HG02970 (cell line): ENCODE data around the gene GOT1.
A peak's percentile ranks its signal among the peaks of the same experiment; 100 is the strongest.

Experiments
- ATAC-seq: cut with Tn5 transposase; IDR thresholded peaks from one replicate; pipeline ENCODE4 v1.9.1; 2021; ENCODE audit warnings: mild to moderate bottlenecking, moderate library complexity, moderate number of reproducible peaks; ENCODE audit not compliant: unreplicated experiment, low FRiP score

Gene GOT1

GRCh38 chr10:99430451-99431189 lies at the start of gene GOT1:
Gene GOT1, minus strand, starts transcription at chr10:99430624. Its CDS starts 59 bp downstream, at chr10:99430565.
- peak; percentile 97 for ATAC-seq

DNA sequence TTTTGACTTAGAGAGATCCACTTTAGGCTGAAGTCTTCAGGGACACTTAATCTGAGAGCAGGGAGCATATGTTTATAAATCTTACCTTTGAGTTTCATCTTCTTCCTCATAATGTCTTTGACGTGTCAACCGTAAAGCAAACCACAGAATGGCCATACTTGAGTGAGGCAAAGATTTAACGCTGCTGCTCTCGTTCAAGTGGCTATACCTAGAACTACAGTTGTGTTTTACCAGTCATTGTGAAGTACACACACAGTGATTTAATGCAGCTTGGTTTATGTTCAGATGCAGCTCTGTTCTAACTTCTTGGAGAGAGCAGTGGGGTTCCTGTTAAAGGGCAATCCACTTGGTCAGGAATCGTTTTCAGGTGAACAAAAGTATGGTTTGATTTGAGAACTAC lies 39.9 kb upstream of the GOT1 start:
- no peak for ATAC-seq

DNA sequence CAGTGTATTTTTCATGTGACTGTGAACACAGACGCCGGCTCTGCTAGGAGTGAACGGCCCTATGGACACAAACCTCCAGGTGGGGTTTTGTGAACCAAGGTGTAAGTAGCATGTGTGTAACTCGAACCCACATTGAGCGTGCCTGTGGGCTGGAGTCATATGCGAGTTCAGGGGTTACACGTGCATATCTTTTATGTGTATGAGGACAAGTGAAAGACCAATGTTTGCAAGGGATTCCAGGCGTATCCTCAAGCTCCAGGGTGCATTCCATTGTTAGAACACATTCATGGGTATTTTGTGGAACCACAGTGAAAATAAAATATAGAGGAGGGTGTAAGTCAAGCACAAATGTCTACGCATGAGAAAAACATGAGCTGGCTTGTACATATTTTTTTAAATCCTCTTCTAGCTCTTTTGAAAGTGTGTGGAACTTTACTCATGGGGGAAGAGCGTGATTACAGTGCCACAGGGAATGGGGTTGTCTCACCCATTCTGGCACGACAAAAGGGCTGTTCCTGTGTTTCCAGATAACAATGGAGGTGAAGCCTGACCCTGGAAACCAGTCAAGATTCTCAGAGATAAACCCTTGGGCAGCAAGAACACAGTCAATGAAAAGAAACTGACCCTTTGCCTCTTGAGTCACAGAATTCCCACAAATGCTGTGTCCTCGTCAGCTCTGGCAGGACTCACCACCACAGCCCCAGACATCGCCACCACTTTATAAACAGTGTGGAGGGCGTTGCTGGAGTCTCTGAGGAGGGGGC lies 37.0 kb upstream of the GOT1 start:
- no peak for ATAC-seq

- no peak for ATAC-seq
Observed at GRCh38 chr10:99466632-99467223, 36.3 kb upstream of the GOT1 start.

DNA sequence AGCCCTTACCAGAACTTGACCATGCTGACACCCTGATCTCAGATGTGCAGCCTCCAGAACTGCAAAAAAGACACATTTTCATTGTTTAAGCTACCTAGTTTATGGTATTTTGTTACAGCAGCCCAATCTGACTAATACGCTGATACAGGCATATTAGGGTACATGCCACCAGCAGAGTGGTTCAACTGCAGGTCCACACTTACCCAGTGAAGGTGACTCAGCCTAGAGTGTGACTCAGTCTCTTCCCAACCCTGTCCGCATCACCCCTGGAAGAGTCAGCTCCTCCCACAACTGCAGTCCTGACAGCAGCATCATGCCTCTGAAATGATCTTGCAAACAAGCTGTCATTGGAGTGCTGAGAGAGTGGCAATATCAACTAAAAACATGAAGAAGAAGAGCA lies 30.8 kb upstream of the GOT1 start:
- no peak for ATAC-seq

DNA sequence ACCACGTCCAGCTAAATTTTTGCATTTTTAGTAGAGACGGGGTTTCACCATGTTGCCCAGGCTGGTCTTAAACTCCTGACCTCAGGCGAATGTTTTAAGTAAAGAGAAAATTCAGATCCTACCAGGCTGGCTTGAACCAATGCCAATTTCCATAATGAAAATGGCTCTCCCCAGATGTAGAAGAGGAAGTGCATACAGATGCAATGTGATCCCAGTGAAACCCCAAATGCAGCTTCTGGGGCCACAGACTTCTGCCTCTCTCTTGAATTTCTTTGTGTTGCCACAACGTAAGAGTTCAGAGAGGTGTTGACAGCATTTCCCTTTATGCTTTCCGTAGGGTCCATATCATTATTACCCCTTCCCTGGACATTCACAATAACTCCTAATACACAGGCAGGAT lies 29.6 kb upstream of the GOT1 start:
- no peak for ATAC-seq

- no peak for ATAC-seq
Observed at GRCh38 chr10:99459217-99459616, 28.8 kb upstream of the GOT1 start.

- no peak for ATAC-seq
Observed at GRCh38 chr10:99457813-99458212, 27.4 kb upstream of the GOT1 start.

GRCh38 chr10:99456931-99457288 lies 26.5 kb upstream of the GOT1 start:
- ATAC-seq = no peak

- ATAC-seq = no peak
Observed at GRCh38 chr10:99456207-99456930, 25.9 kb upstream of the GOT1 start.

DNA sequence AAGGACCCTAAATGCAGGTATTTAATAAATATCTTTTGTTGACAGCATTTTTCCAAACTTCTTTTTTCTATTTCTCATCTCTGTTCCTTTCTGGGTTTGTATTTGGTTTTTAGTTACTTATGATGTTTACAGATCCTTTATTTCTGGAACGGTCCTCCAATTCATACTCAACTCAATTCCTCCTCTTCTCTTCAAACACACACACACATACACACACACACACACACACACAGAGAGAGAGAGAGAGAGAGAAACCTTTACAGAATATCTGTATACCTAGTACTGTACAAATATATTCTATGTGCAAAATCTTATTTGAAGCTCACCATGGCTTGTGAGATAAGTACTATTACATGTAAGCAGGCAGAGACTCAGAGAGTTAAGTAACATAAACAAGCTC lies 21.6 kb upstream of the GOT1 start:
- no peak for ATAC-seq

DNA sequence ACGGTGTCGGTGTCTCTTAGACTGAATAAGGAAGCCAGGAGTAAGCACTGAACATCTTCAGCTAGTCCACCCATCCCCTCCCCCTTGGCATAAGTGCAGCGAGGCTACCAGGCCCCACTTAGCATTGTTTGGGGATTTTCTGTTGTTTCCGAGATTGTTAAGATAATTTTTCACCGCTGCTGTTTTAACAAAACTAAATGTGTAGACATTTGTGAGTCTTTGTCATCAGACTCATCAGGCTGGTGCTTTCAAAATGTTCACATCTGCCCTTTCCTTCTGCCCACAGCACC lies 21.0 kb upstream of the GOT1 start:
- ATAC-seq = no peak

DNA sequence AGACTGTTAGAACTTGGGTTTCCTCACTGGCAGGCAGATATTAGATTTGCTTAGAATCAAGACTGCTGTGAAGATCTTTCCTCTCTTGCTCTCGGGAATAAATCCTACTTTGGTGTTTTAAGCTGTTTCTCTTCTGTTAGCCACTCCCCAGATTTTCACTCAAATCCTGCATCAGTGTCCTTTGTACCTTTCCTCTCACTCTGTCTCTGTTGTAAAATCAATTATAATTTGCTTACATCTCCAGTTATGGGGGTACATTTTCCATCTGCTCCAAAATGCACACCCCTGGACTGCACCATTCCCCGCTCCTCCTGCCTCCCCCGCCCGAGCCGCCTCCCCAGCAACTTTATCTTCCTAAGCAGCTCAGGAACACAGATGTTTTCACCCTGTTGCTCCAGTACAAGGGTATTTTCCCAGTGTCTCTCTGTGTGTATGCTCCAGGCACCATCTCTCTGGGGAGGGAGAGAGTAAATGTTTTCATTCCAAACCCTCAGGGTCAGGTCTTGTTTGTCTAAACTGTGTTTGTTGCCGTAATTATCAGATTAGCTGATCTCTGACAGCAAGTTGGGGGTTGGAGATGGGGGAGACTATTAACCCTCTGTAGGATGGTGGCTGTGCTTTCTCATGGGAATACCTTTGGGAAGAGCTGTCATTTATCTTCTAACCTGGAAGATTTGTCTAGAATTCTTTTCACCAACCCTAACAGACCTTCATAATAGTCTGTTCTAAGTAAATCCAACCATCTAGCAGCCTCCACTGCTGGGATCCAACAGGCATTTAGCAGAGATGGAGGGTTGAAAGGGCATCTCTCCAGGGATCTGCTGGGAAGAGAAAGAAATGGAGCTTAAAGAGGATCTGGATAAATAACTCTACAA lies 20.4 kb upstream of the GOT1 start:
- no peak for ATAC-seq

- no peak for ATAC-seq
Observed at GRCh38 chr10:99450156-99450555, 19.7 kb upstream of the GOT1 start.

- ATAC-seq = no peak
Observed at GRCh38 chr10:99449023-99449422, 18.6 kb upstream of the GOT1 start.

DNA sequence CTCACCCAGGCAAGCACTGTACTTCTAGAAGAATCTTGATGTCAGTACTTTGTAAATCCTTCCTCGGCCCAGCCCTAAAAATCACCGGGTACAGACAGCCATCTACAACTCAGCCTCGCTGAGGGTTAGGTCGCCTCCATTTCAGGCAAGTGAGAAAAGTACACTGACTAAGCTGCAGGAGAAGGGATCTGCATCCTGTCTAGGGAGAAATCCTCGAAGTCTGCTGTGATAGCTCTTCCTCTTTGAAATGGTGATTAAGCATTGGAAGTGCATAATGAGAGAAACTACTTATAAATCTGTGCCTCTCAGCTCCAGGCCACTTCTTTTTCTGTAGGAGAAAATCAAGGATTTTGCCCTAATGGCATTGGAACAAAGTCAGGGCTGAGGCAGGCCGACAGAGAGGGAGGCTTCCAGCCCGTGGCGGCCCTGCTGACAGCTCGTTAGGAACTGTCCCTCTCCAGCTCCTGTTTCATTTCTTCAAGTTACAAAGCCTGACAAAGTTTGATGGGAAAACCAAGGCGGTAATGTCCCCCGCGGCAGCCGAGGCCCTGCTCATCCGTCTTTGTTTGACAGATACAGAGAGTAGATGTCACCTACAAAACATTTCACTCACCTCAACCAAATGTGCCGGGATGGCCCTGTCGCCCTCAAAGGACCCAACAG lies 14.1 kb upstream of the GOT1 start:
- no peak for ATAC-seq

DNA sequence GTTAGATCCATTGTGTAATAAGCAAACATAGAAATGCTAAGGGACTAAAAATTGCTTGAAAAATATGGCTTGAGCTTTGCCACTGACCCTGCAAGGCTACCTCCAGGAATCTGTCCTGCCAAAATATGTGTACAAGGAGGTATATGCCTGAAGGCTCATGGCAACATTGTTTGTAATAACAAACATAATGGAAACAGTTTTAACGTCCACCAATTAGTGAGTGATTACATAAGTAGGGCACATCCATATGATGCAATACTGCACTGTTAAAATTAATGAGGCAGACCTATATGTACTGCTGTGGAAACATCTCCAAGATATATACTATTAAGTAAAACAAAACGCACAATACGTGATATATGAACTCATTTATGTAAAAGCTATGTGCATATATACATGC lies 13.1 kb upstream of the GOT1 start:
- ATAC-seq = no peak

- ATAC-seq = no peak
Observed at GRCh38 chr10:99442394-99442793, 12.0 kb upstream of the GOT1 start.

GRCh38 chr10:99438890-99439289 lies 8.5 kb upstream of the GOT1 start:
- no peak for ATAC-seq
